IMR-90 (cell line): ENCODE measurements around the gene ADAM15.

Experiments
- ELK1 ChIP-seq: fragments of 150-350 bp; IDR thresholded peaks from 2 replicates; pipeline ENCODE4 v1.6.1; 2016; ENCODE audit warnings: low read depth, mild to moderate bottlenecking, low read length, moderate library complexity, borderline replicate concordance
- POLR2A ChIP-seq: IDR thresholded peaks from 2 replicates; pipeline ENCODE4 v1.6.1; 2012; ENCODE audit warnings: mild to moderate bottlenecking, low read depth, low read length
- RAD21 ChIP-seq: IDR thresholded peaks from 2 replicates; pipeline ENCODE4 v1.6.1; 2012; ENCODE audit warnings: low read length, improper control_type of control experiment
- RFX5 ChIP-seq: IDR thresholded peaks from 2 replicates; pipeline ENCODE4 v1.8.0; 2012; ENCODE audit warnings: low read depth, mild to moderate bottlenecking, low read length, moderate library complexity
- USF2 ChIP-seq: fragments of 150-350 bp; IDR thresholded peaks from 2 replicates; pipeline ENCODE4 v1.6.1; 2017; ENCODE audit warnings: mild to moderate bottlenecking, antibody characterized with exemption, low read length, low read depth
- TF ChIP-seq, protein P1 (sequence below): conservative IDR thresholded peaks from 2 replicates; pipeline ENCODE4 v1.5.1; 2012; ENCODE audit warnings: mild to moderate bottlenecking, low read depth, low read length, improper control_type of control experiment

- TF ChIP-seq, protein P1, sequence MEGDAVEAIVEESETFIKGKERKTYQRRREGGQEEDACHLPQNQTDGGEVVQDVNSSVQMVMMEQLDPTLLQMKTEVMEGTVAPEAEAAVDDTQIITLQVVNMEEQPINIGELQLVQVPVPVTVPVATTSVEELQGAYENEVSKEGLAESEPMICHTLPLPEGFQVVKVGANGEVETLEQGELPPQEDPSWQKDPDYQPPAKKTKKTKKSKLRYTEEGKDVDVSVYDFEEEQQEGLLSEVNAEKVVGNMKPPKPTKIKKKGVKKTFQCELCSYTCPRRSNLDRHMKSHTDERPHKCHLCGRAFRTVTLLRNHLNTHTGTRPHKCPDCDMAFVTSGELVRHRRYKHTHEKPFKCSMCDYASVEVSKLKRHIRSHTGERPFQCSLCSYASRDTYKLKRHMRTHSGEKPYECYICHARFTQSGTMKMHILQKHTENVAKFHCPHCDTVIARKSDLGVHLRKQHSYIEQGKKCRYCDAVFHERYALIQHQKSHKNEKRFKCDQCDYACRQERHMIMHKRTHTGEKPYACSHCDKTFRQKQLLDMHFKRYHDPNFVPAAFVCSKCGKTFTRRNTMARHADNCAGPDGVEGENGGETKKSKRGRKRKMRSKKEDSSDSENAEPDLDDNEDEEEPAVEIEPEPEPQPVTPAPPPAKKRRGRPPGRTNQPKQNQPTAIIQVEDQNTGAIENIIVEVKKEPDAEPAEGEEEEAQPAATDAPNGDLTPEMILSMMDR = no peak
- TF ChIP-seq POLR2A (no peak), ELK1 (no peak), RAD21 (no peak), USF2 (no peak), RFX5 (no peak)
These were observed 25.3 kb downstream of the ADAM15 start for GRCh38 chr1:155076371-155076770.
